NCI-H2029 (cell line): ENCODE measurements around the gene NXPH2.
"Not testable (repeated sequence)": the region's sequence is repeated elsewhere in the genome, so short reads cannot be mapped to it uniquely, and the experiment has no call there.

Source experiments
- DNase-seq: peaks from one replicate; lab custom pipeline; 2025; lab: John Stamatoyannopoulos, UW

NXPH2 gene

DNA sequence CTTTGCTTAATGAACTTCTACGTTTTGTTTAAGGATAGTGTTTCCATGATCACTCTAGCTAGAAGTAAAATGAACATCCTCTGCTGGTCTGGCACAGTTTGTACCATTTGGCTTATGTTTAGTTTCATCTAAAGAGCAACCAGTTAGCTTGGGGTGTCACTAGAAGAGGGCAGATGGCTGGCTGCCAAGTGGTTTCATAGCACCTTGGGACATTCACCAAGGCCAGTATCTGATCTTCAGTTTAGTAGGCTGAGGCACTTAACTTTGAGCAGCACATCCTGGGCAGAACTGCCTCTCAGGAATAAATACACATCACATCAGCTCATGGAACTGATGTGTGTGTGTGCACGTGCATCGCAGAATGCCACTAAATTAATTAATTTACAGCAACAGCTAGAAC is 68.4 kb downstream of the NXPH2 start:
- DNase-seq = peak; percentile 29

DNA sequence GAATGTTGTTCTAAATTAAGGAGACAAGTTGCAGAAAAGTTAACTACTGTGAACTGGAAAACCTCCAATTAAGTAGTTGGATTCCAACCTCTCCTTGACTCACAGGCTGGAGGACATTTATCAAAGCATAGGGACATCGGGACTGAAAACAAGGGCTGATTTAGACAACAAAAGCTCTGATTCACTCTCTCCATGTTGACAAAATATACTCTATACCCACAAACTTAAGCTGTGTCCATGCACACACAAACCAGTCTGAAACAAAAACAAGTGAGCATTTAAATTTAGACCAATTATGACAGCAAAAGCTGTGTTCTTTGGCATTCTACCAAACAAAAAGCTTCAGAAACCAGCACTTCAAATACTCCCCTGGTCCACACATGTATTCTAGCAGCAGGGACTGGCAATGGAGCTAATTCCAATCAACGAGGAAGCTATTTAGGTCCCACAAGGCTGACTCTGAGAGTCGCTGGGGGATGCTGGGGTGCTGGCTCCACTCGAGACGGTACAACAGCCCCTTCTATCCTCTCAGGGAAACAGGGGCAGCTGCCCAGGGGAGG is 71.4 kb downstream of the NXPH2 start:
- peak; percentile 14 for DNase-seq

DNA sequence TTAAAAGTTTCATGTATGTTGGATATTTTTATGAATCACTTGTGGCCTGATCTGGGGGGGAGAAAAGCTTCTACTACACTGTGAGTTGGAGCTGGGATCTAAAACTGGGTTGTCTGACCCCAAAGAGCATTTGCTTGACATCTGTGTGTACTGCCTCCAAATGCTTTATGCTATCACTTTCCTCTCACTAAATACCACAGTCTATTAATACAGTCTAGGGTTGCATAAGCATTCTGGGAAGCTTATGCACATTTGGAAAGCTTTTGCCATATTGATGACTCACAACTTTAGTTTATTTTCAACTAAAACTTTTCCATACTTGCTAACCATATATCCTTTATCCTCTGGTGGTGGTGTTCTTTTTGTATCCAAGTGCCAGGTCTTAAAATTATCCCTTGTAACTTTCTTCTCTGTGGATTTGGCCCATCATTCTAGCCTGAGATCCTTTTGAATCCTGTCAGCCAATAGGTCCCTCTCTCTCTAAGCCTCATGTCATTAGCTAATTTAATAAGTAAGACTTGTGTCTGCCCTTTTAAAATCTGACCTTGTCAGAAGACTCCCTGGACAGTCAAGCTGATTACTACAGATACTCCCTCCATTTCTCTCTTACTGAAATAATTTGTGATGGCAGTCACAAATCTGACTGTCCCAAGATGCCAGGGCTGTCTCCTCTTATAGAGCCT is 72.7 kb downstream of the NXPH2 start:
- DNase-seq = no peak

DNA sequence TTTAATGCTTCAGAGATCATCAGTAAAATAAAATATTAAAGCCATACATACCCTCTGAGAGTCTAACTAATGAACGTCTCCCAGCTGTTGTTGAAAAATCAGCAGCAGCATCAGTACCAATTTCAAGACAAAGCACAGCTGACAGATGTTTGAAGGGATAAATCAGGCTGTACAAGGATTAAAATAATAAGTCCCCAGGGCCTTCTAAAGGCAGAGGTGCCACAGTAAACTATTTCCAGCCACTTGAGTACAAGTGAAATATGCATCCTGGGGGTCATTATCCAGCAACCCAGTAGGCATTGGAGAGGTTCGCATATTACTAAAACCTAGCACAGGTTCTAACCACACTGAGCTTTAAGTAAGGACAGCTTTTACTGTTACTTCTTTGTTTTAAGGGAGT is 76.9 kb downstream of the NXPH2 start:
- DNase-seq = no peak

DNA sequence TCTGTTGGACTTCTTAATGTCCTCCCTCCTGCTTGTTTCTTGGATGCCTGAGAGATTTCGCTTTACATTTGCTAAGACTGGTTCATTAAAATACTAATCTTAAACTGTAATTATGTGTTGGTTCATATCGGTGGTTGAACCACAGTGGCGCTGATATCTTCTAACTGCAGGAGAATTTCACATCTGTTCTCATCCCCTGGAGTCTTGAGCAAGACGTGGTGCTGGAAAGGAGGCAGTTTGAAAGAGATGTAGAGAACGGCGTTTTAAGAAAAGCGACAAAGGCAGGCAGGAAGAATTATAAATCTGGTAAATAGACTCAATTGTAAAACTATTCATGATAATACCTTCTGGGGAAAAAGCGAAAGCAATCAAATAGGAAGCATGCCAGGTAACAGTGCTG is 79.5 kb downstream of the NXPH2 start:
- no peak for DNase-seq

DNA sequence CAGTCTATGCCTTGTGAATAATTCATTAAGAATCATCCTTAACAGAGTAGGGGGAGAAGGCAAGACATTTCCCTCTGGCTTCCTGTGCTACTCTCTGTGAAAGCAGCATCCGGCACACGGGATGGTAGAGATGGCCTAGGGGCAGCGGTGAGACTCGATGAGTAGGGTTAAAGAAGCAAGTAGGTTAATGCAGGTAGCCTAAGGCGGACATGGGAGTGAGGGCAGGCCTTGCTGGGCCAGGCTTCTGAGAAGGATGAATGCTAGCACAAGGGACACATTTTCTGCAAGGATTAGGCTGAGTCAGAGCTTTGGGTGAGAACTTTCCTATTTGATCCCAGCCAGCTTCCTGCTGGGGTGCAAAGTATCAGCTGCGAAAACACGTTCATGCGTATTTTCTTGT is 80.8 kb downstream of the NXPH2 start:
- no peak for DNase-seq

DNA sequence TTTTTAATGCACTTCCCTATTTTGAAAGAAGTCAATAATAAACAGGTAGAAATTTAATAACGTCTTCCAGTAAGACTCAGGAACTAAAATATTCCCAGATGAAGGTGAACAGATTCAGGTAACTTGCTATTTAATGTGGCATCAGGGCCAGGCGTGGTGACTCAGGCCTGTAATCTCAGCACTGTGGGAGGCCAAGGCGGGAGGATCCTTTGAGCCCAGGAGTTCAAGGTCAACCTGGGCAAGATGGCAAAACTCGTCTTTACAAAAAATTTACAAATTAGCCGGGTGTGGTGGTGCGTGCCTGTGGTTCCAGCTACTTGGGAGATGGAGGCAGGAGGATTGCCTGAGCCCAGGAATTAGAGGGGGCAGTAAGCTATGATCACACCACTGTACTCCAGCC is 81.8 kb downstream of the NXPH2 start:
- DNase-seq = no peak

DNA sequence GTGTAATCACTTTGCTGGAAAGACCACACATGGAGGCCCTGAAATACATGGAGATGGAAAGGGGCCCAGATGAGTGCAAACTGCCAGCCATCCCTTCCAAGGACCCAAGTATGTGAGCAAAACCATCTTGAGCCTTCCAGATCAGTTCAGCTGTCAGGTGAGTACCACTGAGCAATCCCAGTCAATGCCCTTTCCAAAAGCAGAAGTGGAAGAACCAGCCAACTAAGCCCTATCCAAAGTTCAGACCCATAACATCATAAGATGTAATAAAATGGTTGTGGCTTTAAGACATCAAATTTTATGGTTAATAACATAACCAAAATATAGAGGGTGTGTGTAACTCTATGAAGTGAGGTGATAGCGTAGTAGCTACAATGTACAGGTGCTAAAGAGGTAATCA is 88.5 kb downstream of the NXPH2 start:
- no peak for DNase-seq

DNA sequence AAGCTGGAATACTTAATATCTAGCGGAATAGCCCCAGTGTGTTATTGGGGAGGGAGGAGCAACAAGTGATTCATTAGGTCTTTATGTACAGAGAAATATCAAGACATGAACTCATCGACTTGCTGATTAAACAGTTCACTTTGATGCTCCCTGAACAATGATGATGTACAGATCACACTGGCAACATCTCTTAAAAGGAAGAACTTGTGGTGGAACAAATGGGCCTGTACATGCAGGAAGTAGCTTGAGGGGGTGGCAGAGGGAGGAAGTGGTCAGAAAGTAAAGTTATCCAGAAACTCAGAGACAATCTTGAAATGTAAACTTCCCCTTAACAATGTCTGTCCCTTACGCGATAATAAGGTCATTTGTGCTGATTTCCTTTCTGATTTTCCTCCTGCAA is 90.5 kb downstream of the NXPH2 start:
- no peak for DNase-seq

DNA sequence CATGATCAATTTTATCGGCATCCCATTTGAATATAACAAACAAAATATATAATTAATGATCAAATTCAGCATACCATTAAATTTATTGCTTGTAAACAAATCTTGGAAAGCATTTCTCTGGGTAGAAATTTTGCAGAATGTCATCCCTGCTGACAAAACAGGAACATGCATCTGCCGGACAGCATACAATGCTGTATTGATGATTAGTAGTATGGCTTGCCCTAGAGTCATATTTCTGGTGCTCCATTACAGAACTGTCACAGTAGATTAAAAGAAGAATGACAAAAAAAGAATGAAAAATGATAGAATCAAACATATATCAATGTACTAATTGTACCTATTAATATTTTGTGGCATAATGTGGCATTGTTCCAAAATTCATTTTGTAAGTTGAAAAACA is 98.0 kb downstream of the NXPH2 start:
- no peak for DNase-seq

DNA sequence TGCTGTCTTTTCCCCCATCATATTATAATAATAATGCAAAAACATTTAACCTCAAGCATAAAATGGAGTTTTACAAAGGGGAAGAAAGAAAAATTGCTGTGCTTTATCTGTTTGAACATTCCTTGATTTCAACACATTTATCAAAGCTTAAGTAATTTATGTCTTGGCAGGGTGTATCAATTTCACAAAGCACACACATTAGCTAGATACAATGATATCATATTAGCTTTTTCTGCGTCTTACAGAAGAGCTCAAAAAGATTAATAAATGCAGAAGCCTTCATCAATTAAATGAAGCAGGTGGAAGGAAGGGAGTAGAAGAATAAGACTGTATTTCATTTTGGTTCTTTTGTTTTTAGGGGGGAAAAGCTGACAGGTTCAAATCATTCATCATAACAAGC is 103.0 kb downstream of the NXPH2 start:
- DNase-seq = no peak

DNA sequence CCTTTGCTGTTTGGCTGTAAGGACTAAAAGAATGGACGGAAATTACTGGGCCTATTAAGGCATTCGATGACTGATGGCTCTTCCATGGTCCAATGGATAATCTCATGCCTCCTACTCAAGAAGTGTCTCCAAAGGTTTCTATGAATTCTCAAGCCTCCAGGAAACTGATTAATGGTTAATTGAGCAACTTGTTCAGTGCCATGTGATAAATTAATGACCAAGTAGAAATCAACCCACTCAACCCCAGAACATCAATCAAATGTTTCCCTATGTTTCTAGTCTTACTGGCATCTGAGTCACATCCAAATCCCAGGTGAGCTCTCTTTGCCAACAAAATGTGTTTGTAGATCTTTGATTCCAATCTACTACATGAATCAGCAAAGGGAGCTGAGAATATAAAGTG is 103.6 kb downstream of the NXPH2 start:
- no peak for DNase-seq

DNA sequence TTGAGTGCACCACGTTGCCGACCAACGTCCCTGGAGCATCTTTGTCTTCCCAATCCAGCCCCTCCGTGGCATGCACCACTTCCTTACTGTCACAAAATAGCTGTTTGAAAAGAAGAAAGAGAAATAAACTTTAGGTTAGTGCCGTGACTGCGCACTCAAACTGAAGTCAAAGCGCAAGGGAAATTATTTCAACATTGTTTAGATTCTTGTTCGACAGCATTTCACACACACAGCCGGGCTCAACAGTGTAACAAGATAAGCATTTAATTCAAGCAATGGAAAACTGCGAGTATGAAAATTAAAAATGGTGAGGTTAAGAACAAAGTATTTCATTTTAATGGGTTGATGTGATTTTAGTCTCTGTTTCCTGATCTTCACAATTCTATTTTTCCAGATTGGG is 108.6 kb downstream of the NXPH2 start:
- DNase-seq = no peak

DNA sequence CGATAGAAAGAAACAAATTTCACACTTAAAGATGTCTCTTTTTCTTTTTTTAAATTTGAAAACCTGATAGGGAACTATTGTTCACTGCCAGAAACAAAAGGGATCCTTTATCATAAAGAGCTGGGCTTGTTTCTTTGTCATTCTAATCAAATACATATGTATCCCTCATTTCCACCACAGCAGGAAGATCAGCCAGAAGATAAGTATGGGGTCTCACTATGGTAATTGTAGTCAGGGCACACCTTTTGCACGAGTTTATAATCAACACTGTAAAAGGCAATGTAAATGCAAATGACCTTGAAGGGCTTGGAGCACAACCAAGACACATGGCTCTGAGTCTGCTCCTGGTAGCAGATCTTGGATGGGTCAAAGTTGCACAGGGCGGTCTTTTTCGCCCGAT is 109.5 kb downstream of the NXPH2 start:
- no peak for DNase-seq

DNA sequence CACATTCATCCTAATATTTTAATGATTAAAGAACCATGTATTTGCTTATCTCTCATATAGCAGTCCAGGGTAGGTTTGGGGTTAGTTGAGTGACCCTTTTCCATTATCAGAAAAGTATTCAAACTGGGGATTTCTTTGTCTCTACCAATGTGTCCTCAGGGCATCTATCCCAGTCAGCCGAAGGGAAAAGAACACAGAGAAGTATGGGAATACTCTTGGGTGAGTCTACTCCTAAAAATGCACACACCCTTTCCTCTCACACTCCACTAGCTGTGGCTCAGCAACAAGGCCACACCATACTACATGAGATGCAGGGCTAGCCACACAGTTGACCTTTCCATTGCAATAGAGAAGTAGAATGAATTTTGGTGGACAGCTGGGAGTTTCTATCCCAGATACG is 114.3 kb downstream of the NXPH2 start:
- no peak for DNase-seq

DNA sequence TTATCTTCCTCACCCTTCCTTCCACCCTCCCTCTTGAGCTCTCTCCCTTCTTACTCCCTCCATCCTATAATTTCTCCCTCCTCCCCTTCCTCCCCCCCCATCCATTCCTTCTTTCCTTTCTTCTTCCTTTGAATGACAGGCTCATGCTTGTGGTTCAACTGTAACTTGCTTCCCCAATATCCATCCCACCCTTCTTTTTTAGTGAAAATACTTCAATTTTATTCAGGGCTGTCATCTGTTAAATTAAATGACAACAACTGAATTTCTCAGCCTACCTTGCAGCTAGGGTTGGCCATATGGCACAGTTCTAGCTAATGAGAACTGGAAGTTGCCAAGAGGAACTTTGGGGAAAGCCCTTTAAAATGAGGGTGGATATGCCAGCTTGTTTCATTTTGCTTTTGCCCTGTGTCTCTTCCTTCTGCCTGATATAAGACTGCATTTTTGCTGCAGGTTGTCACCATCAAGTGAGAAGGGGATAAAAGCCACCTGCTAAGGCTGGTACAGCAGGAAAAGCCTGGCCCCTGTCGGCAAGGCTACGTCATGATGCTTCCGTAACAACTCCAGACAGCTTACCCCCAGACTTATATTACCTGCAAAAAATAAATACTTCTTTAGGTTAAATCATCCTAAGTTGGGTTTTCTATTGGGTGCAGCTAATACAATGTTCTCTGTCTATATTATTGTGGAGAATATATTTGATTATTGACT is 121.8 kb downstream of the NXPH2 start:
- DNase-seq = no peak

DNA sequence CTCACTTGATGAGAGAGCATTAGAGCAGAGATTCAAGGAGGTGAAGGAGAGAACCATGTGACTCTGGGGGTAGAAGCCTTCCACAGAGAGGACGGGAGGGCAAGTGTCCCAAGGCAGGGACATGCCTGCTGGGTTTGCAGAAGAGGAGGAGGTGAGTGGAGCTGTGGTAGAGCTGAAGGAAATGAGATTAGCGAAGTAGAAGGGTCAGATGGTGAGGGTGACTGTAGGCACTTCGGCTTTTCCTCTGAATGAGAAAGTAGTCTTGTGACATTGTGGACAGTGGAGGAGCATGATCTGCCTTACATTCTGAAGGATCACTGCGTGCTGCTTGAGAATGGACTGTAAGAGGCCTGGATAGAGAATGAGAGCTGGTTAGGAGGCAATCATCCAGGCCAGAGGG is 126.0 kb downstream of the NXPH2 start:
- no peak for DNase-seq

DNA sequence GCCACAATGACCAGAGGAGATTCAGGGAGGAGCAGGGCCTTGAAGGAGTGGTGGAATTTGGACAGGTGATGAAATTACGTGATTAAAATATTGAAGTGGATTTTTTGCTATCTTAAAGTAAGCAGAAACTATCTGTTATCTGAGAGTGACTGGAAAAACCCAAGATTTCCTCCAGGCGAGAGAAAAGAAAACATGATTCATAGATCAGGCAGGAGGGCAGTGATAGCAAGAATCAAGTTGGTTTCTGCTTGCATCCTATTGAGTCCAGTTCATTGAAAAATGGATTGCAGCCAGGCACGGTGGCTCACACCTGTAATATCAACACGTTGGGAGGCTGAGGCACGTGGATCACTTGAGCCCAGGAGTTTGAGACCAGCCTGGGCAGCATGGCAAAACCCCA is 127.8 kb downstream of the NXPH2 start:
- no peak for DNase-seq

DNA sequence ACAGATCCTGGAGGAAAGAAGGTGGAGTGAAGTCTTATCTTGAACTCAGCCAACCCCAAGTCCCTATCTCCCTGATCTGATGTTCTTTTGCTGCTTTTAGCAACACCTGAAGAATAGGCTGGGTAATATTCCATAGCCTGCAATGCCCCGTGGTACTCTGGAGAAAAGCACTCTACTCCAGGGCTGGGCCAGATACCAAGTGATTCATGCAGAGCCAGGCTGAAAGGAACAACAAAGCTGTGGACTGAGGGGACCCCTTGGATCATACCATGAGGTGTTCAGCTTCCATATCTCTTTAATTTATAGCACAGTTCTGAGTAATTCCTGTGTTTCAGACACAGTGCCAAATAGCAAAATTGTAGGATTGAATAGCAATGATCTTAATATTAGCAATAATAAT is 130.6 kb downstream of the NXPH2 start:
- DNase-seq = no peak

DNA sequence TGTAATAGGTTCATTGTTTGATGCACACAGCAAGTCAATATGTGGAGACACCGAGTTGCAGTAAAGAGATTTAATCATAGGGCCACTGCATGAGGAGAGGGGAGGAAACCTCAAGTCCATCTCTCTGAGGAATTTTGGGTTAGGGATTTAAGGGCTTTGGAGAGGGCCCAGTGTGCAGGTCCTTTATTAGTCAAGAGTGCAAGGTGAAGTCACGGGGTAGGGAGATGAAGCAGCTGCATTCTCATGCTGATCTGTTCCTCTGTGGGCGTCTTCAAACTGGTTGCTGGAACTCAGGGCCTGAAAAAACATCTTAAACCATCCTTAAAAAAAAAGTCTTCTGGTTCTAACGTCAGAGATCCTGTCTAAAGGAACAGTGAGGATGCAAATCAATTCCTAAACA is 131.6 kb downstream of the NXPH2 start:
- no peak for DNase-seq

DNA sequence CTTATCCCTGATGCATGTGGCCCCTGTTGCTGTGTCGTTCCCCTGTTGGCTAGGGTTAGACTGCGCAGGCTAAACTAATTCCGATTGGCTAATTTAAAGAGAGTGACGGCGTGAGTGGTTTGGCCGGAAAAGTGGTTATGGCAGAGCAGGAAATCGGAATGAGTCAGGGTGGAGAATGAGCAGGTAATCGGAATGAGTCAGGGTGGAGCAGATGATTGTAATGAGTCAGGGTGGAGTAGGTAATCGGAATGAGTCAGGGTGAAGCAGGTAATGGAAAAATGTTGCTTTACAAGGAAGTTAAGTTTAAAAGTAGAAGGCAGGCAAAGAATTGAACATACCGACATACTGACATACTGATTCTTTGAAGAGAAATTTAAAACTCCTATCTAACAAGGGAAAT is 135.4 kb downstream of the NXPH2 start:
- not testable (repeated sequence) for DNase-seq

DNA sequence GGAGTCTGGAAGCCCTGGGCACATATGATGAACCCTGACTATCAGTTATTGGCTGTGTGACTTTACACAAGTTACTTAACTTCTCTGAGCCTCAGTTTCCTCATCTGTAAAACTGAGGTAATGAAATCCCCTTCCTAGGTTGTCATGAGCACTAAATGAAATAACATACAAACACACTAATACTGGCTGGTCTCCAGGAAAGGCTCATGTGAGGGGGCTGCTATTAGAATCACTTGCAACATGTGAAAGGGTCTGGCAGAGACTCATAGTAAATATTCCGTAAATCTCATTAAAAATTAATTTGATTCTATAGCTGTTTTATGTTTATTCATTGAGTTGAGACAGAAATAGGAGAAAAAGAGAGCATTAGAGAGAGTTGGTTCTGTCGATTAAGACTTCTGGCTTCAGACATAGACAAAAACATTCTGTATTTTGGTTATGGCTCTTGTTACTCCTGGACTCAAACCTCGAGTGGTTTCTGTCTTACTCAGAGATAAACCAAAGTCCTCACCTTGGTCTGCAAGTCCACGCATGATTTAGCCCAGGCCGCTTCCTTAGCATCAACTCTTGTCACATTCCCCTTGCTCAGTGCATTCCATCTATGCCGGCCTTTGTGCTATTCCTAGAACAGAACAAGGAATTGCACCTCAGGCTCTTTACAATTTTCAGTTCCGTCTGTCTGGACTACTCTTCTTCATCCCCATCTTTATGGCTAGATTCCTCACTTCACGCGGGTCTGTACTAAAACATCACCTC is 139.1 kb downstream of the NXPH2 start:
- DNase-seq = no peak

DNA sequence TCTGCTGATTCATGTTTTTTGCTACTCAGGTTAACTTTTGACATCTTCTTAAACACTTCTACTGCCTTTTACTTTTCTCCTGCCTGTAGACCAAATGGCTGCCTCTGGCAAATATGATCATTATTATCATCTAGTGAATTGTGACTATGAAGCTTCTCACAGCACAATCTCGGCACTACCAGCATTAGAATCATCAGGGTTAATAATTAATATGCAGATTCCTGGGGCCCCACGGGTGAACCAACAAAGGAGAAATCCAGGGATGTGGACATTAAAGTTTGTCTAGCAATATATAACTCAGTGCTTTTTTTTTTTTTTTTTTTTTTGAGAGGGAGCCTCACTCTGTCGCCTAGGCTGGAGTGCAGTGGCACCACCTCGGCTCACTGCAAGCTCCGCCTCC is 142.5 kb downstream of the NXPH2 start:
- DNase-seq = no peak
